ENCODE data around the gene SLC66A3.
"Not testable (repeated sequence)": the region's sequence is repeated elsewhere in the genome, so short reads cannot be mapped to it uniquely, and the experiment has no call there.

The SLC66A3 gene

DNA sequence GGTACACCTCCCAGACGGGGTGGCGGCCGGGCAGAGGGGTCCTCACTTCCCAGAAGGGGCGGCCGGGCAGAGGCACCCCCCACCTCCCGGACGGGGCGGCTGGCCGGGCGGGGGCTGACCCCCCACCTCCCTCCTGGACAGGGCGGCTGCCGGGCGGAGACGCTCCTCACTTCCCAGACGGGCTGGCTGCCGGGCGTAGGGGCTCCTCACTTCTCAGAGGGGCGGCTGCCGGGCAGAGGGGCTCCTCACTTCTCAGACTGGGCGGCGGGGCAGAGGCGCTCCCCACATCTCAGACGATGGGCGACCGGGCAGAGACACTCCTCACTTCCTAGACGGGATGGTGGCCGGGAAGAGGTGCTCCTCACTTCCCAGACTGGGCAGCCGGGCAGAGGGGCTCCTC, 9.8 kb downstream of the SLC66A3 start:
- DNase-seq = not testable (repeated sequence)

DNA sequence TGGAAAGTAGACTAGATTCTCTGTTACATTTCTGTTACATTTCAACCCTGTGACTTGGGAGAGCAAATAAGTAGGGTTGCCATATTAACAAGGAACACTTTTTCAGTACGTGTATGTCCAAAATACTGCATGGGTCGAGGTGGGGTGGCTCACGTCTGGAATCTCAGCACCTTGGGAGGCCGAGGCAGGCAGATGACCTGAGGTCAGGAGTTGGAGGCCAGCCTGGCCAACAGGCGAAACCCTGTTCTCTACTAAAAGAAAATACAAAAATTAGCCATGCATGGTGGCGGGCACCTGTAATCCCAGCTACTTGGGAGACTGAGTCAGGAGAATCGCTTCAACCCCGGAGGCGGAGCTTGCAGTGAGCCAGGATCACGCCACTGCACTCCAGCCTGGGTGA, 11.2 kb downstream of the SLC66A3 start:
- DNase-seq = no peak

DNA sequence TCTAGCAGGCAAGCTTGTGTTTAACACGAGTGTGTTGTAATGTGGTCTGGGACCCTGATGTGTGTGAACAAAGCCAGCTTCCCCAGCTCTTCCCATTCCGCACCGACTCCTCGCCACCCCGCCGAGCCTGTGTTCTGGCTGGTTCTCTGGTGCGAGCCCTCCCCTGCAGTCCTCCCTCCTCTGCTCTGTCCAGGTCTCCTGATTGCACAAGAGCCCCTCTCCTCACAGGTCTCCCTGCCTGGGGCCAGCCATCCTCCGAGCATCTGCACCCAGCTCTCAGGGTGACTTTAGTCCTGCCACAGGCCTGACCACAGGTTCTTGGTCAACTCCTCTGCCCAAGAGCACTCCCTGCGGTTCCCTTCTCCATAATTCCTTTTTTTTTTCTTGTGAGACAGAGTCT, 13.2 kb downstream of the SLC66A3 start:
- no peak for DNase-seq

DNA sequence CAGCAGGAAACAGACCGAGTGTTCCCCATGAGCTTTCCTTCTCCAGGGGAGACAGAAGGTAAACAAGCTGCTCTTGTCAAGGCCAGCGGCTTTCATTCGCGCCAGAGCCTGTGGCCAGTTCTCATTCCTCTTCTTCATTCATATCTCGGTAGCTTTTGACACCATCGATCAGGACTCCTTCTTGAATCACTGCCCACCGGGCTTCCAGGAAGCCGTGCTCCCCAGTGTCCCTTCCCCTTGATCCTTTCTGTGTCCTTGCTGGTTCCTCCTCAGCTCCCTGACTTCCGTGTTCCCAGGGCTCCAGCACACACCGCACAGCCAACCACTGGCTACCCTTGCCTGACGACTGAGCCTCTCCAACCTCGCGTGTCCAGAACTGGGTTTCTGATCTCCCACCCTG, 14.1 kb downstream of the SLC66A3 start:
- no peak for DNase-seq

DNA sequence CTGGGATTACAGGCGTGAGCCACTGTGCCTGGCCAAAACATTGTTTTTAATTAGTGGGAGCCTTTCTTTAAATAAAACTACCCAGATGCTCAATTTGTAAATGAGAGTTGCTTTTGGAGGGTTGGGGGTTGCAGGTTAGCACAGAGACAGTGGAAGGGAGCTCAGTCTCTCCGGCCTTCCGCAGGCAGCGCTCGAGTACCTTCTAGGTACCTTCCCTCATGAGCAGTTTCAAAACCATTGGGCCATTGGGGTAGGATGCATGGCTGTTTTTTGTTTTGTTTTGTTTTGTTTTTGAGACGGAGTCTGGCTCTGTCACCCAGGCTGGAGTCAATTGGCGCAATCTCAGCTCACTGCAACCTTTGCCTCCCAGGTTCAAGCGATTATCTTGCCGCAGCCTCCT, 19.0 kb downstream of the SLC66A3 start:
- no peak for DNase-seq

DNA sequence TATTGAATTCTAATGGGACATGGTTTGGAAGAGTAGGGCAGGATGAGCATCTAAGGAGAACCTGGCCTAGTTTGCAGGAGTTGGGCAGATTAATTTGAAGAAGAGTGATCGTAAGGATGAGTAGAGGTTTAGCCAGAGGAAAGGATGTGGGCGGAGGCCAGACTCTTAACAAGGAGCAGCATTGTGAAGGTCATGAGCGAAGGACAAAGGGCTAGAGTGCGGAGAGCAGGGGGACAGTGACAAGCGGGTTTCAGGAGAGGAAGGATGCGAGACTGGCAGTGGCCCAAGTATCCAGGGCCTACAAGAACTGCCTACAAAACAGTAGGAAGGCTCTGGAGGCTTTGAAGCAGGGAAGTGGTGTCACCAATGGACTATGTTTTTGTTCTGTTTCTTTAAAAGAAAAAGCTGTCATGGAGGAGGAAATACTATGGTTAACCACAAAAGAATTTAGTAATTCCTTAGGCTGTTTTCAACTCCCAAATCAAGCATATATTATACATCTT, 20.1 kb downstream of the SLC66A3 start:
- DNase-seq = peak; percentile 66

DNA sequence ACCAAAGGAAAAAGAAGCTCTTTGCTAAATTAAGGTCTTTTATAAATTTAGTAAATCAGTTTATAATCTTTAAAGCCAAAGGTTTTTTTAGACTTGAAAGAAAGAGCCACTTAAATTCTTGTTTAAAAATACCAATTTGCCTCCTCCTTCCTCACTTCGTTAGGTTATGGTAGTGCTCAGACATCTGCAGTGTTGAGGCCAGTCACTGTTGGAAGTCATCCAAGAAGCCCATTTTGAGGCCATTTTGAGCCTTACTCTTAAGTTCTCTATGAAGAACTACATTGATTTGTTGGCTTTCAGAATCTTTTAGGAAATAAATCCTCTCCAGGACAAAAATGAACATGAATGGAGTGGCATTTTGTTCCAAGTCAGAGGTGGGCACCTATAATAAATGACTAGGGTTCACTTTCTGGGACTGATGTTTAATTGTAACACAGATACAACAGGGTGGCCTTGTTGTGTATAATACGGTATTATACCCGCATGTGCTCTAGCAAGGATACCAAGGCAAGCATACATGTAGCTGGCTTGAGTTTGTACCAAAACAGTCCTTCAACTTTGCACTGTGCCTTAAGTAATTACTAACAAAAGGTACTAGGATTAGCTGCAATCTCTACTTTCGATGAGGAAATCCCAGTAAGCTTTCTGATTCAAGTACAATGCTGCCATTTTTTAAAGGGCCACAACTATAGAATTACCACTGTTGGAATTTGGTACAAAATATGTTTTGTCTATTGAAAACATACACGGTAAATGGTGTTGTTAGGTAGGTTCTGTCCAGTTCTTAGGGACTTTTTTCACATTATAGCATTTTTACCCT, 22.8 kb downstream of the SLC66A3 start:
- DNase-seq = no peak

DNA sequence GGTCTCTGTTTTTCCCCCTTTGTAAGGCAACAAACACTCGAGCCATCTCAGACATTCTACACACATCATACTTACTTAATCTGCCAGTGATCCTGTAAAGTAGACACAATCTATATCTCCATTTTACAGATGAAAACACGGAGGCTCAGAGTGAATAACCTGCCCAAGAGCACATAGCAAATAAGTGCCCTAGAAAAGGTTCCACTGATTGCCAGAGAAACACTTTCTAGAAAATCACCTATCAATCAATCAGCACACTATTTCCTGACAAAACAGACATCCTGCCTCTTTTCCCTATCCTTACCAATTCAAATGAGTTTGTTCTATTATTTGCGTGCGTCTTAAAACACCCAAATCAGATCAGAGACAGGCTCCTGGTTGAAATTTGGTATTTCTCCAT, 23.9 kb downstream of the SLC66A3 start:
- no peak for DNase-seq

DNA sequence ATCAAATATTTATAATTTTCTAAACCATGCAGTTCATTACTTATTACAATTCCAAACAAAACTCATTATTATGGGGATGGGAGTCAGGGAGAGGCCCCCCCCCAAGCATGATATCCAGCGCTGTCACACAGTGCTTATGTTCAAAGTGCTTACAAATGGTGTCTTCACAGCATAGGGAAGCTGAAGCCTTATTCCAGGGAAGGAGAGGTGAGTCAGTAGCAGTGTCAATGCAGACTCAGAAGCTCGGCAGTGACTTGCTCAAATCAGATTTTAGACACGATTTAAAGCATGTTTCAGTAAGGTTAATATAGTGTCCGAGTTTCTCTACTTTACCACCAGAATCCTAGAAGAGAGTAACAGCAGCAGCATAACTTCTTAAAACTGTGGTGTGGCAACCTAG, 24.6 kb downstream of the SLC66A3 start:
- no peak for DNase-seq

DNA sequence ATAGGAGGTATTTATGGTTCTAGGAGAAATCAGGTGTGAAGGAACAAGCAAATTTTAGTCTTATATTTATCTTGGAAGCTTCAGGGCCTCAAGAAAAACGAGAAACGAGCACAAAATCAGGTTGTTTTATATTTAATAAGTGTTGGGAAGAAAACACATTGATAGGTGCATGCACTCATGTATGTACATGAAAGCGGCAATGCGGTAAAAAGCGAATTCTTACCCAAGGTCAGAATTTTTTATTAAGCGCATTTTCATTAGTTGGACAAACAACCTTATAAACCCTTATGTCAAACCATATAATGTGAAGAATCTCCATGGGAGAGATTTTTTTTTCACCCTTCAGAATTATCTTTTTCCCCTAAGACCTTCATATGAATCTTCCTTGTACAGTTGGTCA, 25.4 kb downstream of the SLC66A3 start:
- no peak for DNase-seq

DNA sequence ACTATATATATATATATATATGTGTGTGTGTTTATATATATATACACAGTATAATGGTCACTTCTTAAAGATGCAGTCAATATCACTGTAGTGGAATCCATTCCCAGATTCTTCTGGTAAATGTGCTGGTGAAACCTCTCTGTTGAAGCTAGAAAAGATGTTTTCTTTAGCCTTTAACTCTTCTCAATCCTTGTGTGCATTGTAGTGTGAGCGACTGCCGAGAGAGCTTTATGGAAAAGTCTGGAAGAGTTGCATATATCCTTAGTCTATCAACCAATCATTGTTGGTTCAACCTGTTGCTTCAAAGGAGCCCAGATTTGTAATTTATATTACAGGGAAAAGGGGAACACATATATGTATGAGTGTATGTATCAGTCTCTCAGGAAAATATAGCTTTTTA, 27.7 kb downstream of the SLC66A3 start:
- DNase-seq = no peak

DNA sequence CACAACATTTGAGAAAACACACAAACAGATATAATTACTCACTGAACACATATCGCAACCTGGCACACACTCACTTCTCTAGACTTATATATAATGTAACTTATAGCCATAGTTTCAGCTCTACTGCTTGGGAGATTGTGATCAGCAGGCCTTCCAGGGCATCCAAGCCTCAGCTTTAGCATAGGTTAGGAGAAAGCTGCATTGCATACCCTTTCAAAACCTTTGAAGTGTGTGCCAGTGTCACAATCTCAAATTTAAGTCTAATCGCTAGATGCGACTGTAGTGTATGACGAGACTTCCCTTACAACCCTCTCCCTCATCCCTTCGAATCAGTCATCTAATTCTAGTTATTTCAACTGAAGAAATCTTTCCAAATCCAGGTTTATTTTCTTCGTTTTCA, 30.9 kb downstream of the SLC66A3 start:
- no peak for DNase-seq

DNA sequence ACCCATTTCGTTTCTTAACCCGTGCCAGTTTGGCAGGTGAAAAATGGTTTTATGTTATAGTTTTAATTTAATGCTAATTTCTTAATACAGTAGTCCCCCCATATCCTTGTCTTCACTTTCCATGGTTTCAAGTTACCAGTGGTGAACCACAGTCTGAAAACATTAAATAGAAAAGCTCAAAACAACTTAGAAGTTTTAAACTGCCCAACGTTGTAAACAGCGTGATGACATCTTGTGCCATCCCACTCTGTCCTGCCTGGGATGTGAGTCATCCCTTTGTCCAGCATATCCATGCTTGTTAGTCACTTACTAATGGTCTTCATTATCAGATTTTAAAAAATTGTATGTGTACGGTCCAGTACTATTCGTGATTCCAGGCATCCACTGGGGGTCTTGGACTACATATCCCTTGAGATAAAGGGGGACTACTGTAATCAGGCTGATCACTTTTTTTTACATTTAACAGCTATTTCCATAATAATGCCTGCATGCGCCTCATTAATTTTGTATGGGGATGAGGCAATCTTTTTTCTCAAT, 31.9 kb downstream of the SLC66A3 start:
- DNase-seq = no peak

DNA sequence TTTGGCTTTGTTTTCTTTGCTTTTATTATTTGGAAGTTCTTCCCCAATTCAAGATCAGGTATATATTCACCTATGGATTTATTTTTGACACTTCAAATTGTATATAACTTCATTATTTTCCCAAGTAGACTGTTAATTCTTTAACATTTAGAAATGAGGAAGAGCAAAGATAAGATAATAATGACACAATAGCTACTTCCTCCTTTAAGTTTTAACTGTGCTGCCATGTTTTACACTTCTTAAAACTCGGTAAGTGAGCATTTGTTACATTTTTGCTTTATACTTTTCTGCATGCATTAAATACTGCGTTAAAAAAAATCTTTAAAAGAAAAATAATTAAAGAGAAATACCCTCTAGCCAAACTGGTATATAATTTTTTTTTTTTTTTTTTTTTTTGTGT, 32.5 kb downstream of the SLC66A3 start:
- DNase-seq = peak; percentile 38

DNA sequence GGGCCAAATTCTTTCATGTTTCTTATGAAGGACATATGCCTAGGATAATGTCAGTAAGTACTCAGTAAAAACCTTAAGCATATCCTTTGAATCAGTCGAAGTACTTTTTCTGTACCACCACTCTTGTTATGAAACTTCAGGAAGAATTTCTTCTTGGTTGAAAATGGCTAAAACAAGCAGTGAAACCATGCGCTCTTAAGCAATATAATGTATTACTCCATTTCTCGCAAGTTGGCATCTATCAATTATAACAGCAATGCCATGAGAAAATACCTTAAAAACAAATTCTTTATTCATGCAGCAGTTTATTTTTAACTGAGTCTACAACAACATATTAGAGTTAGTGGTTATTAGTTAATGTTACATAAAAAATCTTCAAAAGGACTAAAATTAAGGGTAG, 41.0 kb downstream of the SLC66A3 start:
- no peak for DNase-seq

DNA sequence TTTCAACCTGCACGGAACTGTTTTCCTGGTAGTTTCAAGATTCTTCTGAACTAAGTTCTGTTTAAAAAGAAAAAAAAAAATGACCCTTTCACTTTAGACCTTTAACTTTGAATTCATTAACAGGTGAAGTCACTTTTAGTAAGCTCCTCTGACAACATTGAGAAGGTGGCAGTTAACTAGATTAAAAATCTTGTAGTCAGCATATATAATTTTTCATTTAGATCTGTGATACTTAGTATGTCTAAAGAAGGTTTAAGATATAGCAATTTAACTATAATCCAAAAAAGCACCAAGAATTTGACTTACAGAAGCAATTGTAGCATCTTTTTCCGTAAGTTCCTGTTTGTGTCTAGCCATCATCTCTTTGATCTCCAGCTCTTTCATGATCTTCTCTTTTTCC, 45.4 kb downstream of the SLC66A3 start:
- no peak for DNase-seq

DNA sequence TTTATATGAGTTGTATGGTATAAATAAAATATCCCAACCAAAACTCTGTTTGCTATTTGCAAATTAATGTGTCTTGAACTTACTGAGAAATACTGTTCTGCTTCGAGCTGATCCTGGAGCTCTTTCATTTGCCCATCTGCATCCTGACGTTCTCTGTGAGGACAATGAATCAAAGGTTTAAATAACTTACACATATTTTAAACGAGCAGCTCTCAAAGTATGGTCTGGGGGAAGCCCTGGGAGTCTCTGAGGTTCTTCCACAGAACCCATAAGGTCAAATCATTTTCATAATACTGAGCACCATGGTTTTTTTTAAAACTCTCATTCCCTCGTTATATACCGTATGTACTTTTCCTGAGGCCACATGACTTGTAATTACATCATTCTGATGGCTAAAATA, 46.7 kb downstream of the SLC66A3 start:
- DNase-seq = no peak

DNA sequence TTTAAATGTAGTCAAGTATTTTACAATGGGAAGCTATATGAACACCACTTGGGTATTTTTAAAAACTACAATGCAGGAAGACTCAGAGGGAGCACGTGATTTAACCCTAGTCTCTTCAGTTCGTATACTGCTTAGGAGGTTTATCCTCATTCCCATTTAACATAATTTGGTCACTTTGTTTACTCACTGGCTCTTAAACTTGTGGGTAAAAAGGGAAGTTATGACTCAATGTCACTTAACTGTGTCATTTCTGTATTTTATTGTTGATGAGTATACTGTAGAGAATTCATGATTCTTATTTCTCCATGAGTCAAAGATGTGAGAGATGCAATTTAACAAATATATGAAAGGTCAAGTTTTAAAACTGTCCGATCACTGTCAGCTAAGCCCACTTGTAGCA, 48.2 kb downstream of the SLC66A3 start:
- peak; percentile 11 for DNase-seq

DNA sequence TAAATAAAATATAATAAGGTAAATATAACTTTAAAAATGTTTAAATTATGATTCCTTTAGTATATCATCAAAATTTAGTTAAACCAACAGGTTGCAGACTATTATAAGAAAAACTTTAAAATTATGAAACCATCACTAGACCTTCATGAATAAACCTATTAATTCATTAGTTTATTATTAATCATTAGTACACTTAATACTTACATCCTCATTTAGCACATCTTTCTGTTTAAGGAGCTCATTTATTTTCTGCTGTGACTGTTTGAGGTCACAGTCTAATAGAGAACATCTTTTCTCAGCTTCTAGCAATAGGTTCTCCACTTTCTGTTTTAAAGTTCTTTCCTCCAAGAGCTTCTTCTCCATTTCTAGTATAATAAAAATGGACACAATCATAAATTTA, 52.8 kb downstream of the SLC66A3 start:
- no peak for DNase-seq

DNA sequence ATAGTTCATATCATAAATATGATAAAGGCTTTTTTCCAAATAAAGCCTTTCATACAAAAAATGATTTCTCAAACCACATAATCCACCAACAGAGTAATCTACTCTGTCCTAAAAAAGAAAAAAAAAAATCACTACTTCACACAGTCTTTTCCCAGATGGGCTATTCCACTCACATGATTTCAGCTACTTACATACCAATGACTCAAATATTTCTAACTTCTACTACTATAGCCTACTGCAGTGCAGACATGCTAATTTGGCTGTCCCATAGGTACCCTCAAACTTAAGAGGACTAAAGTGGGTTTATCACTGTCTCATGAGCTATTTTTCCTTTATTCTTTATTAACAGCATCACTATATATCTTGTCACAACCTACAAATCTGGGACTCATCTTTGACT, 57.4 kb downstream of the SLC66A3 start:
- DNase-seq = no peak

DNA sequence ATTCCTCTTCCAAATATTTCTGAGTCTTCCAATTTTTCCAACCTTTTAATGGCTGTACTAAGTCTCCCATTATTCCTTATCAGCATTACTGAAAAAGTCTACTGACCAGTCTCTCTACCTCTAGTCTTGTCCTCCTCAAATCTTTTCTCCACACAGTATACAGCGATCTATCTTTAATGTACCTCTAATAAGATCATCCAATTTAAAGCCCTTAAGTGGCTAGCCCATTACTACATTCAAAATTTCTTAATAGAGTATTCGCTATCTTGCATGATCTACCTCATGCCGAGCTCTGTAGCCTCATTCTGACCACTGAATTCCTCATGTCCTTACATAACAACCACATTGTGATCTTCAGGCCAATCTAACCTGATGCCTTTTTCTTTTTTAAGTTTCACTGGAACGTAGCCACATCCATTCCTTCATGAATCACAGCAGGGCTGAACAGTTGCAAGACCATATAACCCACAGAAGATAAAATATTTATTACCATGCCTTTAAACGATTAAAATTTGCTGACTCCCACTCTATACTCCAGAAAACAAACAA, 57.9 kb downstream of the SLC66A3 start:
- DNase-seq = no peak

DNA sequence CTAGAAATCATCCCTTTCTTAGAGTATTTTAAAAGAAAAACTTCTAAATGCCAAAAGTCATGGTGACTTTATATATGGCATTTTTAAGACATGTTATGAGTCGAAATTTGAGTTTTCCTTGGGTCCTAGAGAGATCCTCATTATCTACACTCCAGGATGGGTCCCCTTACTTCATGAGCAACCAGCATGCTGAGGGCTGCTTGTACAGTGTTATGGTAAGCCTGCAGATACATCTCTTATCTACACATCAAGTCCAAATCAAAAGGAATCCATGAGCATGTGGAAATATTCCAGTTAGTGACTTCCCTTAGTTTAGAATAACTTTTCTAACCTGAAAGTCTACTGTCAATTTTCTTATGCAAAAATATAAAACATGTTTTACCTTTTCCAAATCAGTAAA, 58.7 kb downstream of the SLC66A3 start:
- no peak for DNase-seq

DNA sequence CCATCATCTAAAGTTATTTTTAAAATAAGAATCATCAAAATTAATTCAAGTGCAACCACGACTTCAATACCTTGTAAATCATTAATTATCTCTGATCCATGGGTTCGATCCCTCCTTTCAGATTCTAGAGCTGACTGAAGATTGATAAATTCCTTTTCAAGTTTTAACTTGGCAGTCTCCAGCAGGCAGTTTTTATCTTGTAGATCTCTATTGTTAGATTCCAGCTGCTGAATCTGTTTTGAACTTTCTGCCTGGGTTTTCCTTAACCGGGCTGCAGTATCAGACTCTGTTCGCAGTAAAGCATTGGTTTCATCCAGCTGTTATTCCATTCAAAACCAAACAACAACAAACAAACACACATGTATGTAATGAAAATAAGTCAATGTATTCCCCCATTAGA, 59.5 kb downstream of the SLC66A3 start:
- DNase-seq = no peak

DNA sequence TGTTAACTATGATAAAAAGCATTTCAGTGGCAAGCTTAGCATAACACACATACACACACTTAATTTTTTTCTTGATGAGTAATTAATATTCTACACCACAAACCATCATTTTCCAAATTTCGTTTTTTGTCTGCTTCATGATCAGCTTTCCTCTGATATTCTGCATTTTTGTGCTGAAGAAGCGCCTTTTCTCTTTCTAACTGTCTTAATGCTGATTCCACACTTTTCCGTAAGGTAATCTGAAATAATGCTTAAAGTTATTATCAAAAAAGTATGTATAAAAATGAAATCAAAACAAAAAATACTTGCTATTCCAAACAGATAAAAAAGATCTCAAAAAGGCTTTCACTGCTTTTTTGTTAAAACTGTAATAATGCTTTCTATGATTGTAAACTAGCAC, 60.1 kb downstream of the SLC66A3 start:
- no peak for DNase-seq

DNA sequence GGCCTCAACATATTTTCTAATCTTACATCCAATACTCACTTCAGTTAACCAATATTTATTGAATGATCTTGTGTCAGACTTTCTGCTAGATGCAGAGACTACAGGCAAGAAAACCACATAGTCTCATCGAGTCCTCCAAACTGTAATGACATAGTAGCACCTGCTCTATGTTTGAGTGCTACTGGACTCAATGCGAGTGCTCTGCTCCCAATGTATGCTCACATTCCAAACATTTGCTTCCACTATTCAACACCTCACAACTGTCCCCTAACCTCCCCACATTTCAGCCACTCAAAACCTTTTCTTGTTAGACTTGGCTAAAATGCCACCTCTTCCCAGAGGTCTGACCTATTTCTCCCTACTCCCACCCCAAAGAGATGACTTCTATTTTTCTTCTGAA, 65.2 kb downstream of the SLC66A3 start:
- DNase-seq = no peak

Measured in GF-D8 (cell line).